Endothelial cell of umbilical vein (primary cell): ENCODE measurements around the gene TMEM37. TPM values are rescaled to one million over a fixed set of nuclear protein-coding genes. Genes with fewer than 3 reads are reported as not detected.

Source experiments
- BruUV-seq: library from RNA; stranded (reverse); fragments of 400-500 nt; replicated peaks from 2 replicates; lab custom pipeline; 2021; lab: Mats Ljungman, UMichigan
- CTCF ChIA-PET: fragments of 300-600, 350-600 bp; sonication (Branson Sonifier 250); formaldehyde crosslinking; loops from one replicate; lab custom pipeline; 2021; ENCODE audit warnings: antibody characterized with exemption, inconsistent platforms; lab: Charles Lee
- POLR2A ChIA-PET: fragments of 300-600, 350-600 bp; sonication (Branson Sonifier 250); formaldehyde crosslinking; loops from one replicate; lab custom pipeline; 2021; ENCODE audit warnings: antibody characterized with exemption, inconsistent platforms; lab: Charles Lee
- DNase-seq: peaks from one replicate; pipeline ENCODE4 v3.0.0-alpha.2; 2011; ENCODE audit warnings: low read depth, low spot score
- FAIRE-seq: peaks from 2 replicates; lab custom pipeline; 2011; peaks lifted over from hg19 to GRCh38; lab: Jason Lieb, UNC
- H2AFZ ChIP-seq: 2 replicates; pipeline ENCODE4 v1.6.0; 2012; ENCODE audit warnings: low read depth, low read length, control low read depth, inconsistent platforms
- H3K27ac ChIP-seq: 2 replicates; pipeline ENCODE4 v1.5.1; 2011; ENCODE audit warnings: low read depth, mild to moderate bottlenecking, control low read depth, low read length, moderate library complexity; ENCODE audit not compliant: insufficient read depth
- H3K27me3 ChIP-seq, 2 experiments: 2 replicates each; pipeline versions ENCODE4 v1.6.0 to v1.6.1; 2011; ENCODE audit warnings: low read length in 2 of 2, mixed read lengths in 1 of 2; ENCODE audit not compliant: control insufficient read depth in 2 of 2, insufficient read depth in 2 of 2
- H3K36me3 ChIP-seq, 2 experiments: 2 replicates in 1 of 2; 3 replicates in 1 of 2; pipeline ENCODE4 v1.5.1; 2011; ENCODE audit warnings: low read length in 2 of 2, mild to moderate bottlenecking in 1 of 2, moderate library complexity in 1 of 2; ENCODE audit not compliant: control insufficient read depth in 2 of 2, insufficient read depth in 2 of 2; ENCODE audit errors: extremely low read depth in 1 of 2
- H3K4me1 ChIP-seq: 3 replicates; pipeline ENCODE4 v1.5.1; 2011; ENCODE audit warnings: mild to moderate bottlenecking, low read length; ENCODE audit not compliant: control insufficient read depth, insufficient read depth; ENCODE audit errors: extremely low read depth
- H3K4me2 ChIP-seq: 2 replicates; pipeline ENCODE4 v1.6.1; 2011; ENCODE audit warnings: low read length, control low read depth, mixed read lengths; ENCODE audit not compliant: insufficient read depth
- H3K4me3 ChIP-seq, 3 experiments: fragments of 200-600 bp in 1 of 3; sonication (generic), shearing (Covaris generic) in 1 of 3; replicated peaks in 1 of 3; 2 replicates each; pipeline ENCODE4 v1.5.1; 2011 to 2016; ENCODE audit warnings: control low read depth in 3 of 3, low read length in 3 of 3, mild to moderate bottlenecking in 2 of 3, inconsistent platforms in 1 of 3, low read depth in 1 of 3, moderate library complexity in 1 of 3; ENCODE audit not compliant: insufficient read depth in 1 of 3
- H3K79me2 ChIP-seq: 2 replicates; pipeline ENCODE4 v1.6.0; 2012; ENCODE audit warnings: low read length, inconsistent platforms; ENCODE audit not compliant: control insufficient read depth, insufficient read depth
- H3K9ac ChIP-seq: replicated peaks from 2 replicates; pipeline ENCODE3; 2011; ENCODE audit warnings: low read length, control low read depth; ENCODE audit not compliant: insufficient read depth; ENCODE audit errors: extremely low read depth
- H3K9me1 ChIP-seq: replicated peaks from 3 replicates; pipeline ENCODE4 v1.6.0; 2011; ENCODE audit warnings: mild to moderate bottlenecking, low read length; ENCODE audit not compliant: control insufficient read depth, insufficient read depth; ENCODE audit errors: extremely low read depth
- H3K9me3 ChIP-seq: replicated peaks from 2 replicates; pipeline ENCODE4 v1.5.1; 2012; ENCODE audit warnings: low read length, inconsistent platforms; ENCODE audit not compliant: control insufficient read depth, insufficient read depth
- H4K20me1 ChIP-seq: replicated peaks from 2 replicates; pipeline ENCODE3; 2011; ENCODE audit warnings: mild to moderate bottlenecking, low read length; ENCODE audit not compliant: control insufficient read depth, insufficient read depth; ENCODE audit errors: extremely low read depth
- EZH2 ChIP-seq: IDR thresholded peaks from 2 replicates; pipeline ENCODE4 v1.6.1; 2012; ENCODE audit warnings: borderline replicate concordance, low read depth, mild to moderate bottlenecking, moderate library complexity, low read length, inconsistent platforms; ENCODE audit not compliant: severe bottlenecking
- FOS ChIP-seq: IDR thresholded peaks from 2 replicates; pipeline ENCODE4 v1.6.1; 2011; ENCODE audit warnings: mild to moderate bottlenecking, low read length, moderate library complexity, borderline replicate concordance; ENCODE audit not compliant: insufficient read depth
- GATA2 ChIP-seq: IDR thresholded peaks from 2 replicates; pipeline ENCODE4 v1.7.0; 2011; ENCODE audit warnings: low read depth, mild to moderate bottlenecking, moderate library complexity, mixed read lengths, low read length; ENCODE audit not compliant: insufficient read length, insufficient read depth
- JUN ChIP-seq: IDR thresholded peaks from 2 replicates; pipeline ENCODE4 v1.6.1; 2011; ENCODE audit warnings: borderline replicate concordance, low read depth; ENCODE audit not compliant: insufficient read length, insufficient read depth
- MAX ChIP-seq: IDR thresholded peaks from 2 replicates; pipeline ENCODE4 v1.6.1; 2011; ENCODE audit not compliant: insufficient read depth, insufficient read length
- MYC ChIP-seq: IDR thresholded peaks from one replicate; pipeline ENCODE4 v1.6.1; 2011; ENCODE audit warnings: mild to moderate bottlenecking, low read depth, low read length
- POLR2A ChIP-seq: IDR thresholded peaks from 2 replicates; pipeline ENCODE4 v1.6.1; 2012; ENCODE audit warnings: low read depth, mild to moderate bottlenecking, control low read depth, low read length
- POLR2AphosphoS5 ChIP-seq: IDR thresholded peaks from 2 replicates; pipeline ENCODE4 v1.6.1; 2012; ENCODE audit warnings: low read depth, mild to moderate bottlenecking, control low read depth, low read length, moderate library complexity; ENCODE audit not compliant: insufficient read depth
- dilution Hi-C: fragments of 300-500 bp; cut with MboI; formaldehyde crosslinking; loops from one replicate; pipeline ENCODE4 v1.15.0; 2019; ENCODE audit warnings: low sequenced_read_pairs; ENCODE audit not compliant: extremely low pct_ligation_motif_present
- intact Hi-C: fragments of 100-400 bp; cut with micrococcal nuclease; formaldehyde crosslinking; loops from one replicate; pipeline ENCODE4 v1.10.0; 2022
- polyA plus RNA-seq, 4 experiments: library from polyadenylated mRNA; depleted of rRNA in 3 of 4; stranded (reverse) in 3 of 4; unstranded in 1 of 4; fragments of >200 nt; gene quantifications; 2 replicates each; pipeline versions ENCODE4 v1.2.1 to v1.2.3, GENCODE V29; 2011 to 2012; ENCODE audit warnings: missing spikeins in 1 of 4
- total RNA-seq: library from RNA; stranded (reverse); gene quantifications from 2 replicates; pipeline ENCODE4 v1.2.3, GENCODE V29; 2021
- TF ChIP-seq, protein P1 (sequence below), 2 donors: IDR thresholded peaks; 1 replicate in 1 of 2; 2 replicates in 1 of 2; pipeline ENCODE4 v1.5.1; 2011; ENCODE audit warnings: low read length in 2 of 2, mild to moderate bottlenecking in 2 of 2, moderate library complexity in 2 of 2, control low read depth in 1 of 2, inconsistent platforms in 1 of 2, low read depth in 1 of 2; ENCODE audit not compliant: insufficient read depth in 1 of 2; ENCODE audit errors: extremely low read depth in 1 of 2

TMEM37 gene
- total and polyA plus RNA-seq, 2 donors (not counting 3 experiments of a cell fraction or from before 2014, with no cell fraction given) = 3.5 to 16.2 TPM

- no peaks in the 10 kb centered on the region for H3K79me2 ChIP-seq
- CTCF ChIA-PET = interaction anchor here (1.4 kb wide), 1 partner anchor 56 kb away, joined by 5 read pairs; no protein-coding TSS in a partner anchor
- H3K9me1 ChIP-seq = no peaks in the 10 kb centered on the region
- dilution Hi-C loops (no loop called here), intact Hi-C loops (no loop called here)
- TF ChIP-seq JUN (no peak), MAX (no peak), EZH2 (no peak), GATA2 (no peak), MYC (no peak), POLR2AphosphoS5 (no peak), FOS (no peak), POLR2A (no peak)
- TF ChIP-seq, protein P1, sequence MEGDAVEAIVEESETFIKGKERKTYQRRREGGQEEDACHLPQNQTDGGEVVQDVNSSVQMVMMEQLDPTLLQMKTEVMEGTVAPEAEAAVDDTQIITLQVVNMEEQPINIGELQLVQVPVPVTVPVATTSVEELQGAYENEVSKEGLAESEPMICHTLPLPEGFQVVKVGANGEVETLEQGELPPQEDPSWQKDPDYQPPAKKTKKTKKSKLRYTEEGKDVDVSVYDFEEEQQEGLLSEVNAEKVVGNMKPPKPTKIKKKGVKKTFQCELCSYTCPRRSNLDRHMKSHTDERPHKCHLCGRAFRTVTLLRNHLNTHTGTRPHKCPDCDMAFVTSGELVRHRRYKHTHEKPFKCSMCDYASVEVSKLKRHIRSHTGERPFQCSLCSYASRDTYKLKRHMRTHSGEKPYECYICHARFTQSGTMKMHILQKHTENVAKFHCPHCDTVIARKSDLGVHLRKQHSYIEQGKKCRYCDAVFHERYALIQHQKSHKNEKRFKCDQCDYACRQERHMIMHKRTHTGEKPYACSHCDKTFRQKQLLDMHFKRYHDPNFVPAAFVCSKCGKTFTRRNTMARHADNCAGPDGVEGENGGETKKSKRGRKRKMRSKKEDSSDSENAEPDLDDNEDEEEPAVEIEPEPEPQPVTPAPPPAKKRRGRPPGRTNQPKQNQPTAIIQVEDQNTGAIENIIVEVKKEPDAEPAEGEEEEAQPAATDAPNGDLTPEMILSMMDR (IDR thresholded peaks at IDR 0.05; ENCODE audit: extremely low read depth in 1 of 2, insufficient read depth in 1 of 2, low read depth in 1 of 2, low read length in 2 of 2) = no peak
- H2AFZ ChIP-seq = no peak overlapping the region
- DNase-seq (no peak), FAIRE-seq (no peak)
- H4K20me1 ChIP-seq = no peaks in the 10 kb centered on the region
- H3K4me2 ChIP-seq = no peak overlapping the region
- BruUV-seq = no TSS peak
- H3K4me1 ChIP-seq = no peaks in the 10 kb centered on the region
- no peak overlapping the region for H3K4me3 ChIP-seq
- no peaks in the 10 kb centered on the region for H3K36me3 ChIP-seq
- no peak overlapping the region for H3K27ac ChIP-seq
- peaks cover 25 to 29% of the 10 kb centered on the region in 2 experiments for H3K27me3 ChIP-seq
- POLR2A ChIA-PET = no interaction called here
- H3K9ac ChIP-seq = no peak overlapping the region
- no peaks in the 10 kb centered on the region for H3K9me3 ChIP-seq
These were observed 11.7 kb upstream of the TMEM37 start for GRCh38 chr2:119419803-119420508.
